Gastrocnemius medialis (tissue), 4 donors: ENCODE results near the gene VPS4B. TPM values are rescaled to one million over a fixed set of nuclear protein-coding genes. Genes with fewer than 3 reads are reported as not detected.
A peak's percentile ranks its signal among the peaks of the same experiment; 100 is the strongest.

Experiments used
- ATAC-seq, 2 donors: fragments of 150-250 bp; one replicate each; pipeline ENCODE4 v1.9.1; 2016
- DNase-seq, 2 donors: peaks; one replicate each; pipeline ENCODE4 v3.0.0-alpha.2; 2019
- H3K27ac ChIP-seq, 4 donors: fragments of 200-600 bp; sonication (generic); 1 replicate in 1 of 4; 2 replicates in 3 of 4; pipeline ENCODE4 v1.5.1; 2016 to 2018; ENCODE audit warnings: mild to moderate bottlenecking in 2 of 4, moderate library complexity in 1 of 4
- H3K27me3 ChIP-seq, 3 donors: fragments of 200-600 bp; sonication (generic) in 2 of 3; 1 replicate in 1 of 3; 2 replicates in 2 of 3; pipeline versions ENCODE4 v1.5.1 to v1.6.0; 2016 to 2019; ENCODE audit warnings: mild to moderate bottlenecking in 1 of 3, moderate library complexity in 1 of 3
- H3K36me3 ChIP-seq, 2 donors: fragments of 200-600 bp; sonication (generic) in 1 of 2; one replicate each; pipeline ENCODE4 v1.5.1; 2017 to 2018
- H3K4me1 ChIP-seq, 2 donors: fragments of 200-600 bp; sonication (generic) in 1 of 2; one replicate each; pipeline ENCODE4 v1.5.1; 2016 to 2017; ENCODE audit warnings: mild to moderate bottlenecking in 2 of 2
- H3K4me3 ChIP-seq, 4 donors: fragments of 200-600 bp; sonication (generic) in 3 of 4; 1 replicate in 1 of 4; 2 replicates in 3 of 4; pipeline ENCODE4 v1.5.1; 2016 to 2019; ENCODE audit warnings: mild to moderate bottlenecking in 2 of 4
- H3K9me3 ChIP-seq, 3 donors: fragments of 200-600 bp; sonication (generic) in 2 of 3; 1 replicate in 1 of 3; 2 replicates in 2 of 3; pipeline ENCODE4 v1.5.1; 2016 to 2019
- POLR2A ChIP-seq, 2 donors: fragments of 450-650 bp; IDR thresholded peaks; one replicate each; pipeline ENCODE4 v1.6.1; 2017; ENCODE audit warnings: antibody characterized with exemption in 2 of 2, mild to moderate bottlenecking in 2 of 2, moderate library complexity in 2 of 2
- in situ Hi-C, 4 donors: fragments of 200-750 bp; cut with MboI; loops; one replicate each; pipeline versions ENCODE4 v1.15.0 to v1.8.0; 2017; ENCODE audit warnings: low sequenced_read_pairs in 4 of 4
- intact Hi-C: fragments of 100-400 bp; cut with DNase I; formaldehyde crosslinking; loops from one replicate; pipeline ENCODE4 v1.15.1; 2023; ENCODE audit warnings: low total_unique reads
- total RNA-seq, 4 donors: library from RNA; depleted of rRNA; stranded (reverse); fragments of >200 nt; gene quantifications; one replicate each; pipeline versions ENCODE4 v1.1.0 to v1.2.3, GENCODE V29; 2016
- TF ChIP-seq, protein P1 (sequence below), 5 experiments: fragments of 450-650 bp in 3 of 5; fragments of 200-600 bp in 2 of 5; sonication (generic) in 2 of 5; IDR thresholded peaks in 4 of 5; conservative IDR thresholded peaks in 1 of 5; 1 replicate in 4 of 5; 2 replicates in 1 of 5; pipeline ENCODE4 v1.5.1; 2016 to 2019; ENCODE audit warnings: antibody characterized with exemption in 5 of 5, mild to moderate bottlenecking in 3 of 5, moderate library complexity in 3 of 5

Gene VPS4B
- total RNA-seq, 4 donors from 2014 or later = 13.4 to 18.2 (median 16.0) TPM

DNA sequence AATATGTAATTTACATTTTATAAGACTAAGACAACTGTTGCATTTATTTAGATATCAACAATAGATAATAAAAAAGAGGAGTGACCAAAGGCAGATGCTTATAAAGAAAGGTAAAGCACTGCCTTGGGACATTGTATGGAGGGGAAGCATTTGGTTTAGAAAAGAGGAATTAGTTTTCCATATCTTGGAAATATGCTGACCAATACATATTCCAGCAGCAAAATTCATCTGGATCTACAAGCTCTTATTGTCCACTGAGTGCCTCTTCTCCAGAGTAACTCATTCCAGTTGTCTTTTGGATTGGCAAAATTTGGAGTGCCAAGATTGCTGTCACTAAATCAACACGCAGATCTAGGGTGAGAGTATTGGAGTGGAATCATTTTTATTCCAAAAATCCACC lies 8.9 kb upstream of the VPS4B start:
- Histone ChIP-seq H3K4me3 (no peak overlapping the region), H3K27me3 (no peaks in the 10 kb centered on the region), H3K36me3 (no peaks in the 10 kb centered on the region), H3K27ac (no peak overlapping the region), H3K4me1 (no peaks in the 10 kb centered on the region), H3K9me3 (no peaks in the 10 kb centered on the region)
- in situ Hi-C loops = loop anchor here (10.0 to 25.0 kb wide), 5 partner anchors 86 to 719 kb away; partner anchors contain the start of gene PHLPP1 (in 2 of the 4)
- ATAC-seq = no peak
- no peak for DNase-seq
- intact Hi-C loops = no loop called here
- TF ChIP-seq, protein P1, sequence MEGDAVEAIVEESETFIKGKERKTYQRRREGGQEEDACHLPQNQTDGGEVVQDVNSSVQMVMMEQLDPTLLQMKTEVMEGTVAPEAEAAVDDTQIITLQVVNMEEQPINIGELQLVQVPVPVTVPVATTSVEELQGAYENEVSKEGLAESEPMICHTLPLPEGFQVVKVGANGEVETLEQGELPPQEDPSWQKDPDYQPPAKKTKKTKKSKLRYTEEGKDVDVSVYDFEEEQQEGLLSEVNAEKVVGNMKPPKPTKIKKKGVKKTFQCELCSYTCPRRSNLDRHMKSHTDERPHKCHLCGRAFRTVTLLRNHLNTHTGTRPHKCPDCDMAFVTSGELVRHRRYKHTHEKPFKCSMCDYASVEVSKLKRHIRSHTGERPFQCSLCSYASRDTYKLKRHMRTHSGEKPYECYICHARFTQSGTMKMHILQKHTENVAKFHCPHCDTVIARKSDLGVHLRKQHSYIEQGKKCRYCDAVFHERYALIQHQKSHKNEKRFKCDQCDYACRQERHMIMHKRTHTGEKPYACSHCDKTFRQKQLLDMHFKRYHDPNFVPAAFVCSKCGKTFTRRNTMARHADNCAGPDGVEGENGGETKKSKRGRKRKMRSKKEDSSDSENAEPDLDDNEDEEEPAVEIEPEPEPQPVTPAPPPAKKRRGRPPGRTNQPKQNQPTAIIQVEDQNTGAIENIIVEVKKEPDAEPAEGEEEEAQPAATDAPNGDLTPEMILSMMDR (IDR thresholded peaks at IDR 0.05 in 4 of 5, conservative IDR thresholded peaks at IDR 0.05 in 1 of 5) = no peak
- no peak for TF ChIP-seq POLR2A (IDR thresholded peaks at IDR 0.05)

DNA sequence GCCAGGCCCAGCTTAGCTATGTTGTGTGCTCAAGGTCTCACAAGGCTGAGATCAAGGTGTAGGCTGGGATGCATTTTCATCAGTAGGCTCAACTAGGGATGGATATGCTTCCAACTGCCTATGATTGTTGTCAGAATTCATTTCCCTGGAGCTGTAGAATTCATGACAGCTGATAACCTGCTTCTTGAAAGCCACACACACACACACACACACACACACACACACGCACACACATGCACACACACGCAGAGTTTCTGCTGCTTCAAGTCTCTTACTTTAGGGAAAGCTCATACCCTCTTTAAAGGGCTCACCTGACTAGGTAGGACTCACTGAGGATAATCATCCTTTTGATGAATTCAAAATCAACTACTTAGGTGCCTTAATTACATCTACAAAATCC lies 8.2 kb upstream of the VPS4B start:
- H3K36me3 ChIP-seq = no peaks in the 10 kb centered on the region
- H3K4me3 ChIP-seq = no peak overlapping the region
- no peak for TF ChIP-seq POLR2A (IDR thresholded peaks at IDR 0.05)
- TF ChIP-seq, protein P1 (IDR thresholded peaks at IDR 0.05 in 4 of 5, conservative IDR thresholded peaks at IDR 0.05 in 1 of 5) = no peak
- H3K27me3 ChIP-seq = no peaks in the 10 kb centered on the region
- H3K9me3 ChIP-seq = no peaks in the 10 kb centered on the region
- intact Hi-C loops = no loop called here
- in situ Hi-C loops = loop anchor here (10.0 to 25.0 kb wide), 5 partner anchors 86 to 718 kb away; partner anchors contain the start of gene PHLPP1 (in 2 of the 4)
- ATAC-seq (no peak), DNase-seq (no peak)
- no peaks in the 10 kb centered on the region for H3K4me1 ChIP-seq
- no peak overlapping the region for H3K27ac ChIP-seq

DNA sequence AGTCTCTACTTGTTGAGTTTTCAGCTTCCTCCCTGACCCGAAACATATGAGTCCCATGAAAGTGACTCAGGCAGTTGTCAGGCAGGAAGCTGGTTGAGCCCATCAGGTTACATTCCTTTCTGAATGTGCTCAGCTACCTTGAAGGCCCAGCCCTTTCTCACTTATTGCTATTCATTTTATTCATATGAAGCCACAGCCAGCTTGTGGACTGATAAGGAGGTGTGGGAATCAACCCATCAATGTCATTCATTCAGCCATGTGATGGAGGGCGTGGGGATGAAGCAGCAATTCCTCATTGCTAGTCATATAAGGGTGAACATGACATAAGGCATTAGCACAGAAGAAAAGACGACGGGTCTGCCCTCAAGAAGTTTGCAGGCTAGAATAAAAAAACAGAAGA lies 5.3 kb upstream of the VPS4B start:
- in situ Hi-C loops = loop anchor here (10.0 to 25.0 kb wide), 5 partner anchors 63 to 715 kb away; partner anchors contain the start of genes PHLPP1 (in 3 of the 4) and KDSR (in 1 of the 4)
- intact Hi-C loops = loop anchor here (10.0 kb wide), 1 partner anchor 293 kb away; no protein-coding TSS in a partner anchor
- no peaks in the 10 kb centered on the region for H3K9me3 ChIP-seq
- H3K4me3 ChIP-seq = no peak overlapping the region
- H3K36me3 ChIP-seq = no peaks in the 10 kb centered on the region
- DNase-seq (no peak), ATAC-seq (no peak)
- TF ChIP-seq POLR2A (IDR thresholded peaks at IDR 0.05) = no peak
- TF ChIP-seq, protein P1 (IDR thresholded peaks at IDR 0.05 in 4 of 5, conservative IDR thresholded peaks at IDR 0.05 in 1 of 5) = no peak
- no peaks in the 10 kb centered on the region for H3K27me3 ChIP-seq
- no peak overlapping the region for H3K27ac ChIP-seq
- H3K4me1 ChIP-seq = peaks cover 5 to 6% of the 10 kb centered on the region in 2 donors

DNA sequence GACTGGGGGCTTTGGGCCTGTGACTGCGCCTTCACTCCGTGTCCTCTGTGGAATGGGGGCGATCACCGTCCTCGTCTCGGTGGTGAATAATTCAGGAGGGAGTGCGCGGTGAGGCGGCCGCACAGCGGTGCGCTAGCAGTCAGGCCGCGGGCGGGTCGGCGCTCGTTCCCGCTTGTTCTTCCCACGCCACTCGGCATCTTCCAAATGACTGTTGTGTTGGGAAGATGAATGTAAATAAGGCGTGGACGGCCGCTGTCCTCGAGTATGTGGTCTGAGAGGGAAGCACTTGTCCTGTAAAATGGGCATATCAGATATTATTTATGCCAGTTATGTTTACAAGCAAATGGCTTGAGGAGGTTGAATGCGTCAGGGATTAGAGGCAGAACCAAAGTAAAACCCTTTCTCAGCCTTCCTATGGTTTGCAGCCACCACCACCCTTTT lies 608 bp upstream of the VPS4B start:
- ATAC-seq (peak; percentile 33 to 49), DNase-seq (peak in 1 of 2 donors; percentile 10)
- no peaks in the 10 kb centered on the region for H3K9me3 ChIP-seq
- H3K27me3 ChIP-seq = no peaks in the 10 kb centered on the region
- intact Hi-C loops (loop anchor here (1.0 to 10.0 kb wide), 5 partner anchors 56 to 900 kb away; partner anchors contain the start of genes KDSR, PHLPP1, SERPINB8 and ZCCHC2), in situ Hi-C loops (loop anchor here in 2 of 4 donors (5.0 to 10.0 kb wide), 3 partner anchors 56 to 708 kb away; partner anchors contain the start of genes KDSR (in 2 of the 2) and PHLPP1 (in 1 of the 2))
- H3K4me1 ChIP-seq = peaks cover 14 to 16% of the 10 kb centered on the region in 2 donors
- H3K36me3 ChIP-seq = peaks cover 0 to 8% of the 10 kb centered on the region in 2 donors
- H3K4me3 ChIP-seq = peak overlapping the region; percentile 81 to 96 (median 94)
- peak overlapping the region; percentile 88 to 97 (median 93) for H3K27ac ChIP-seq
- TF ChIP-seq, protein P1 (IDR thresholded peaks at IDR 0.05 in 4 of 5, conservative IDR thresholded peaks at IDR 0.05 in 1 of 5) = peak in 2 of 5 experiments; percentile 2 to 10
- no peak for TF ChIP-seq POLR2A (IDR thresholded peaks at IDR 0.05)
